H1 (cell line): ENCODE results near the gene MIF. TPM values are rescaled to one million over a fixed set of nuclear protein-coding genes. Genes with fewer than 3 reads are reported as not detected.

Source experiments
- CTCF ChIA-PET: fragments of 300-600 bp; sonication (Branson Sonifier 250); formaldehyde crosslinking; loops from one replicate; lab custom pipeline; 2021; ENCODE audit not compliant: partially characterized antibody; lab: Charles Lee
- POLR2A ChIA-PET: fragments of 300-600 bp; sonication (Branson Sonifier 250); formaldehyde crosslinking; loops from one replicate; lab custom pipeline; 2021; ENCODE audit warnings: inconsistent platforms; ENCODE audit not compliant: partially characterized antibody; lab: Charles Lee
- DNase-seq, 2 experiments: peaks; one replicate each; pipeline versions ENCODE4 v3.0.0 to v3.0.0-alpha.2; 2010 to 2022; ENCODE audit warnings: low spot score in 2 of 2, low read depth in 1 of 2, mixed read lengths in 1 of 2
- FAIRE-seq: peaks from 2 replicates; lab custom pipeline; 2011; peaks lifted over from hg19 to GRCh38; lab: Jason Lieb, UNC
- H2AFZ ChIP-seq: 2 replicates; pipeline ENCODE4 v1.8.1; 2012; ENCODE audit warnings: low read length, inconsistent platforms
- H2AK5ac ChIP-seq: 2 replicates; pipeline ENCODE4 v1.6.1; 2013; ENCODE audit warnings: low read depth, low read length
- H2BK120ac ChIP-seq: replicated peaks from 2 replicates; pipeline ENCODE3; 2013; ENCODE audit warnings: low read depth, low read length, inconsistent platforms
- H2BK12ac ChIP-seq: 2 replicates; pipeline ENCODE4 v1.6.1; 2013; ENCODE audit warnings: low read depth, low read length
- H2BK15ac ChIP-seq: 2 replicates; pipeline ENCODE4 v1.6.1; 2013; ENCODE audit warnings: low read length
- H2BK20ac ChIP-seq: 2 replicates; pipeline ENCODE4 v1.6.1; 2013; ENCODE audit warnings: low read length
- H2BK5ac ChIP-seq: 2 replicates; pipeline ENCODE4 v1.6.1; 2013; ENCODE audit warnings: low read depth, low read length
- H3K14ac ChIP-seq: 2 replicates; pipeline ENCODE4 v1.6.1; 2013; ENCODE audit warnings: inconsistent platforms; ENCODE audit not compliant: insufficient read length
- H3K18ac ChIP-seq: 2 replicates; pipeline ENCODE4 v1.6.1; 2013; ENCODE audit warnings: low read length; ENCODE audit errors: extremely low read depth
- H3K23ac ChIP-seq: 2 replicates; pipeline ENCODE4 v1.6.1; 2013; ENCODE audit warnings: inconsistent platforms; ENCODE audit not compliant: insufficient read length
- H3K23me2 ChIP-seq: 2 replicates; pipeline ENCODE4 v1.6.1; 2013; ENCODE audit warnings: low read depth, low read length
- H3K27ac ChIP-seq: 2 replicates; pipeline ENCODE4 v1.6.1; 2011; ENCODE audit warnings: low read depth, low read length, inconsistent platforms
- H3K27me3 ChIP-seq, 4 experiments: replicated peaks in 1 of 4; 1 replicate in 1 of 4; 2 replicates in 3 of 4; pipeline versions ENCODE4 v1.6.1 to v1.8.1; 2011 to 2013; ENCODE audit warnings: low read length in 3 of 4, mild to moderate bottlenecking in 3 of 4, inconsistent platforms in 2 of 4, mixed read lengths in 2 of 4, moderate library complexity in 1 of 4; ENCODE audit not compliant: control insufficient read depth in 3 of 4, insufficient read depth in 3 of 4; ENCODE audit errors: extremely low read depth in 1 of 4
- H3K36me3 ChIP-seq, 4 experiments: 2 replicates each; pipeline versions ENCODE4 v1.6.1 to v1.8.1; 2011 to 2013; ENCODE audit warnings: mild to moderate bottlenecking in 4 of 4, low read length in 3 of 4, moderate library complexity in 2 of 4, control low read depth in 1 of 4, inconsistent platforms in 1 of 4; ENCODE audit not compliant: insufficient read depth in 4 of 4, control insufficient read depth in 2 of 4
- H3K4ac ChIP-seq: replicated peaks from 2 replicates; pipeline ENCODE3; 2013; ENCODE audit warnings: low read length, low read depth, mixed read lengths, inconsistent platforms; ENCODE audit not compliant: insufficient read length
- H3K4me1 ChIP-seq, 4 experiments: replicated peaks in 1 of 4; 1 replicate in 1 of 4; 2 replicates in 3 of 4; pipeline versions ENCODE4 v1.6.1 to v1.8.1; 2011 to 2013; ENCODE audit warnings: low read length in 3 of 4, inconsistent platforms in 2 of 4, mixed read lengths in 1 of 4; ENCODE audit not compliant: insufficient read depth in 4 of 4, control insufficient read depth in 3 of 4
- H3K4me2 ChIP-seq, 2 experiments: 2 replicates each; pipeline versions ENCODE4 v1.6.1 to v1.8.1; 2011 to 2013; ENCODE audit warnings: low read depth in 2 of 2, low read length in 2 of 2, control low read depth in 1 of 2, inconsistent platforms in 1 of 2, mild to moderate bottlenecking in 1 of 2; ENCODE audit not compliant: insufficient read depth in 1 of 2
- H3K4me3 ChIP-seq, 4 experiments: fragments of 200-600, 300-600 bp in 1 of 4; sonication (generic), shearing (Covaris generic), sonication (Bioruptor Twin) in 1 of 4; 2 replicates each; pipeline versions ENCODE4 v1.5.1 to v1.8.1; 2011 to 2016; ENCODE audit warnings: low read length in 4 of 4, low read depth in 3 of 4, control low read depth in 2 of 4, inconsistent platforms in 2 of 4, mild to moderate bottlenecking in 2 of 4, mixed read lengths in 1 of 4, moderate library complexity in 1 of 4; ENCODE audit not compliant: insufficient read depth in 2 of 4; ENCODE audit errors: extremely low read depth in 1 of 4
- H3K56ac ChIP-seq: replicated peaks from 2 replicates; pipeline ENCODE3; 2013; ENCODE audit warnings: low read depth, mild to moderate bottlenecking, mixed read lengths, low read length, inconsistent platforms; ENCODE audit not compliant: insufficient read length
- H3K79me1 ChIP-seq: 2 replicates; pipeline ENCODE4 v1.6.1; 2013; ENCODE audit warnings: low read depth, low read length, control low read depth
- H3K79me2 ChIP-seq, 2 experiments: 2 replicates each; pipeline versions ENCODE4 v1.6.1 to v1.8.1; 2012 to 2013; ENCODE audit warnings: low read length in 2 of 2, mild to moderate bottlenecking in 2 of 2, inconsistent platforms in 1 of 2; ENCODE audit not compliant: insufficient read depth in 2 of 2, control insufficient read depth in 1 of 2
- H3K9ac ChIP-seq, 4 experiments: replicated peaks in 1 of 4; 1 replicate in 1 of 4; 2 replicates in 3 of 4; pipeline versions ENCODE4 v1.6.1 to v1.8.1; 2011 to 2013; ENCODE audit warnings: low read depth in 3 of 4, low read length in 3 of 4, control low read depth in 2 of 4, mild to moderate bottlenecking in 2 of 4, moderate library complexity in 2 of 4, inconsistent platforms in 1 of 4; ENCODE audit errors: extremely low read depth in 1 of 4
- H3K9me3 ChIP-seq, 2 experiments: 2 replicates each; pipeline versions ENCODE4 v1.6.1 to v1.8.1; 2012 to 2013; ENCODE audit warnings: mild to moderate bottlenecking in 2 of 2, moderate library complexity in 2 of 2, control low read depth in 1 of 2, inconsistent platforms in 1 of 2, low read depth in 1 of 2, low read length in 1 of 2, mixed read lengths in 1 of 2; ENCODE audit not compliant: insufficient read depth in 2 of 2
- H4K20me1 ChIP-seq, 2 experiments: replicated peaks in 1 of 2; 2 replicates each; pipeline versions ENCODE3 to v1.8.1; 2011 to 2013; ENCODE audit warnings: inconsistent platforms in 2 of 2, low read length in 2 of 2, mild to moderate bottlenecking in 1 of 2; ENCODE audit not compliant: insufficient read depth in 2 of 2, control insufficient read depth in 1 of 2
- H4K5ac ChIP-seq: 2 replicates; pipeline ENCODE4 v1.6.1; 2013; ENCODE audit warnings: low read length, low read depth, mixed read lengths, inconsistent platforms; ENCODE audit not compliant: insufficient read length
- H4K8ac ChIP-seq: 2 replicates; pipeline ENCODE4 v1.8.0; 2013; ENCODE audit warnings: mild to moderate bottlenecking, moderate library complexity, low read length, inconsistent platforms; ENCODE audit not compliant: insufficient read depth; ENCODE audit errors: extremely low read depth
- H4K91ac ChIP-seq: replicated peaks from 2 replicates; pipeline ENCODE3; 2013; ENCODE audit warnings: low read length, mixed read lengths, inconsistent platforms; ENCODE audit not compliant: insufficient read length
- CEBPB ChIP-seq: IDR thresholded peaks from 2 replicates; pipeline ENCODE4 v1.6.1; 2012; ENCODE audit warnings: low read depth, low read length
- GTF2F1 ChIP-seq: IDR thresholded peaks from 2 replicates; pipeline ENCODE4 v1.6.1; 2012; ENCODE audit warnings: low read depth, low read length, improper control_type of control experiment, borderline replicate concordance
- HDAC6 ChIP-seq: IDR thresholded peaks from one replicate; pipeline ENCODE4 v1.7.1; 2012; ENCODE audit warnings: low read depth, mild to moderate bottlenecking, inconsistent platforms, low read length, moderate library complexity
- JUND ChIP-seq: IDR thresholded peaks from 2 replicates; pipeline ENCODE4 v1.6.1; 2011; ENCODE audit warnings: mild to moderate bottlenecking, improper control_type of control experiment, low read length
- POU5F1 ChIP-seq: IDR thresholded peaks from 2 replicates; pipeline ENCODE4 v1.6.1; 2011; ENCODE audit warnings: low read depth, mild to moderate bottlenecking, low read length, moderate library complexity
- RAD21 ChIP-seq, 2 experiments: IDR thresholded peaks in 1 of 2; conservative IDR thresholded peaks in 1 of 2; 2 replicates each; pipeline ENCODE4 v1.6.1; 2011; ENCODE audit warnings: low read depth in 2 of 2, low read length in 2 of 2, improper control_type of control experiment in 1 of 2, inconsistent platforms in 1 of 2, mild to moderate bottlenecking in 1 of 2, moderate library complexity in 1 of 2
- SAP30 ChIP-seq: fragments of 300-600 bp; sonication (generic); IDR thresholded peaks from 2 replicates; pipeline ENCODE4 v1.7.1; 2012; ENCODE audit warnings: low read length, moderate library complexity, mild to moderate bottlenecking, inconsistent platforms; ENCODE audit not compliant: insufficient read depth, insufficient replicate concordance
- SUZ12 ChIP-seq: fragments of 200-600 bp; sonication (generic); IDR thresholded peaks from 2 replicates; pipeline ENCODE4 v1.6.1; 2012; ENCODE audit warnings: mild to moderate bottlenecking, inconsistent platforms, low read length, moderate library complexity, mixed read lengths
- TEAD4 ChIP-seq: IDR thresholded peaks from 2 replicates; pipeline ENCODE4 v1.6.1; 2012; ENCODE audit warnings: low read depth, low read length, inconsistent platforms, mixed read lengths
- WGBS, 2 experiments: shearing (Covaris generic) in 1 of 2; methylation state at CpG; one replicate each; pipeline versions ENCODE4 v1.1.6 to v1.1.7; 2013 to 2015; ENCODE audit warnings: low lambda C conversion rate in 2 of 2, mixed read lengths in 2 of 2, inconsistent platforms in 1 of 2, low coverage in 1 of 2, missing lambda C conversion rate in 1 of 2; ENCODE audit not compliant: insufficient replicate concordance in 2 of 2, insufficient coverage in 1 of 2, insufficient read length in 1 of 2; ENCODE audit errors: extremely low coverage in 1 of 2, missing lambda C conversion rate in 1 of 2; 5-methylcytosine and 5-hydroxymethylcytosine counted together
- polyA plus RNA-seq, 7 experiments: library from polyadenylated mRNA; depleted of rRNA in 3 of 7; stranded (reverse) in 5 of 7; unstranded in 2 of 7; fragments of >200 nt in 5 of 7; fragments of 200-250 nt in 2 of 7; gene quantifications; 1 replicate in 5 of 7; 2 replicates in 1 of 7; 4 replicates in 1 of 7; pipeline versions ENCODE4 v1.2.1 to v1.2.3, GENCODE V29; 2011 to 2013; ENCODE audit warnings: missing spikeins in 2 of 7, mixed read lengths in 2 of 7
- total RNA-seq: library from RNA; stranded (reverse); fragmentation: NEBNext Ultra II Directional; extraction: Animal tissue kit (Norgen Biotek cat#: 25700); gene quantifications from 2 replicates; pipeline ENCODE4 v1.2.1, GENCODE V29; 2021
- TF ChIP-seq, protein P1 (sequence below): IDR thresholded peaks from 2 replicates; pipeline ENCODE4 v1.6.1; 2011; ENCODE audit warnings: low read length, improper control_type of control experiment

MIF gene
- total and polyA plus RNA-seq, 2 of the 8 experiments (the other 6 are each of a cell fraction or from before 2014, with no cell fraction given): 1,082 to 1,870 TPM

DNA sequence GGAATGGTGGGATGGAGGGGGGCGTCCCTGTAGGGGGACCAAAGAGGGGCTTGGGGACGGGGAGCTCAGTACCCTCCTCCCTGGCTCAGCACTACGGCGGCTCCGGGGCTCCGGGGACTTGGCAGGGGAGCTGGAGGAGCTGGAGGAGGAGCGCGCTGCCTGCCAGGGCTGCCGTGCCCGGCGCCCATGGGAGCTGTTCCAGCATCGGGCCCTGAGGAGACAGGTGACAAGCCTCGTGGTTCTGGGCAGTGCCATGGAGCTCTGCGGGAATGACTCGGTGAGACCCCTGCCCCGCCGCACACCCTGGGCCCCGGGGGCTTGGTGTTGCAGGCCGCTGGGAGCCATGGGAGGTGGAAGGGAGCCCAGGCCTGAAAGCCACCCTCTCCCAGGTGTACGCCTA, 11.8 kb upstream of the MIF start:
- Histone ChIP-seq H2AK5ac (no peak overlapping the region), H3K4ac (no peak overlapping the region), H3K56ac (no peak overlapping the region), H2BK15ac (no peak overlapping the region), H3K79me2 (no peaks in the 10 kb centered on the region), H2AFZ (no peak overlapping the region), H3K4me2 (no peak overlapping the region), H3K79me1 (no peaks in the 10 kb centered on the region), H3K23ac (no peak overlapping the region), H2BK12ac (no peak overlapping the region), H3K9me3 (no peaks in the 10 kb centered on the region), H4K8ac (peak overlapping the region; percentile 68; the same call in 1 of the 2 replicates), H3K36me3 (no peaks in the 10 kb centered on the region), H3K9ac (no peak overlapping the region), H3K14ac (no peak overlapping the region), H2BK120ac (no peak overlapping the region), H3K18ac (no peak overlapping the region), H3K23me2 (no peaks in the 10 kb centered on the region), H4K20me1 (no peaks in the 10 kb centered on the region), H2BK20ac (no peak overlapping the region), H4K91ac (no peak overlapping the region), H3K4me1 (no peaks in the 10 kb centered on the region), H3K4me3 (no peak overlapping the region), H3K27me3 (no peaks in the 10 kb centered on the region), H2BK5ac (no peak overlapping the region), H4K5ac (no peak overlapping the region), H3K27ac (no peak overlapping the region)
- FAIRE-seq (no peak), DNase-seq (no peak)
- 93% methylated on average over 11 of the region's 20 CpGs; no CpG with 5 or more reads in 1 of the 2 experiments for WGBS, 2 experiments
- ChIA-PET POLR2A (interaction anchor here (1.0 to 2.0 kb wide), 4 partner anchors 12 to 36 kb away, joined by 3 to 9 read pairs (median 4); partner anchors contain the start of genes MIF and SLC2A11), CTCF (interaction anchor here (0.9 to 1.1 kb wide), 2 partner anchors 11 to 47 kb away, joined by 3 to 5 read pairs; partner anchors contain the start of gene MIF)
- no peak for TF ChIP-seq CEBPB
- no peak for TF ChIP-seq SAP30
- no peak for TF ChIP-seq JUND
- TF ChIP-seq SUZ12: no peak
- TF ChIP-seq TEAD4: no peak
- TF ChIP-seq GTF2F1: no peak
- TF ChIP-seq RAD21 (IDR thresholded peaks at IDR 0.05 in 1 of 2, conservative IDR thresholded peaks at IDR 0.05 in 1 of 2; ENCODE audit: low read depth in 2 of 2, low read length in 2 of 2): no peak
- no peak for TF ChIP-seq HDAC6
- TF ChIP-seq POU5F1: no peak
- TF ChIP-seq, protein P1, sequence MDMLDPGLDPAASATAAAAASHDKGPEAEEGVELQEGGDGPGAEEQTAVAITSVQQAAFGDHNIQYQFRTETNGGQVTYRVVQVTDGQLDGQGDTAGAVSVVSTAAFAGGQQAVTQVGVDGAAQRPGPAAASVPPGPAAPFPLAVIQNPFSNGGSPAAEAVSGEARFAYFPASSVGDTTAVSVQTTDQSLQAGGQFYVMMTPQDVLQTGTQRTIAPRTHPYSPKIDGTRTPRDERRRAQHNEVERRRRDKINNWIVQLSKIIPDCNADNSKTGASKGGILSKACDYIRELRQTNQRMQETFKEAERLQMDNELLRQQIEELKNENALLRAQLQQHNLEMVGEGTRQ: no peak
